ENCODE results near the gene URM1.

The URM1 gene

GRCh38 chr9:128384801-128385495, 13.8 kb downstream of the URM1 start:
- no peak for DNase-seq (ENCODE audit: low spot score)

DNA sequence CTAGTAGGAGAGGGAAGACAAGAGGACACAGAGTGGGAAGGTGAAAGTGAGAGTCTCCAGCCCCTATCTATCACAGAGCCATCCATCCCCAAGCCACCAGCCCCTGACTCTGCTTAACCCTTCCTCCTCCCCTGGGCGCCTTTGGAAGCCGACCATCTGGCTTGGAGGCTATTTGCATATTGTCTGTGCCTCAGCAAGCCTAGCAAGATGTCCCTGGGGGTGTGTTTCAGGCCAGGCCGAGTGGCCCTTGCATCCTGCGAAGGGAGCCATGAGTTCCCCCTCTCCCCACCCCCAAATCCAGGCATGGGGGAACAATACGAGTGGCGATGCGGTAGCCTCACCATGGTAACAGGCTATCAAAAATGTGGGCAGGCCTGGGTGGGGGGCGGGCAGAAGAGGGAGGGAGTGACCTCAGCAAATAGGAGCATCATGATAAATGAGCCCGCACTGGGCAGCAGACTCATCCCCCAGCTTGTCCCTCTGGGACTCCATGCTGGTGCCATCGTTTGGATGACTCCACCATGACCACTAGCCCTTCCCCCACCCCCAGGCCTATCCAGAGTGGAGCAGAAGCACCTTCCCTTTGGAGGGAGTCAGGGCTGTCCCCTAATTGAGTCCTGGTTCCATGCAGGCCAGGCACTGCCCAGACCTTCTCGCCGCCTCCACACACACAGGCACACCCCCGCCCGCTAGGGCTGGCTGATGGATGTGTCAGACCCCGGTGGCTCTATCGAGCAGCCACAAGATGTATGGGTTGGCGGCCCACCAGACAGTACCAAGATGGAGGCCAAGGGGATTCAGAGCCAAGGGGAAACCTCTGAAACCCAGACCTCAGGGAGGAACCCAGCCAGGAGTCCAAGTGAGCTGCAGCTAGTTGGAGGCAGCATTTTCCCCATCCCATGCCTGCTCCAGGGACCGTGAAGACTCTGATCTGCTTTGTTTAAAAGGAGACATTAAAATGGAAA, 14.6 kb downstream of the URM1 start:
- no peak for DNase-seq (ENCODE audit: low spot score)

GRCh38 chr9:128388150-128388549, 17.0 kb downstream of the URM1 start:
- no peak for DNase-seq (ENCODE audit: low spot score)

DNA sequence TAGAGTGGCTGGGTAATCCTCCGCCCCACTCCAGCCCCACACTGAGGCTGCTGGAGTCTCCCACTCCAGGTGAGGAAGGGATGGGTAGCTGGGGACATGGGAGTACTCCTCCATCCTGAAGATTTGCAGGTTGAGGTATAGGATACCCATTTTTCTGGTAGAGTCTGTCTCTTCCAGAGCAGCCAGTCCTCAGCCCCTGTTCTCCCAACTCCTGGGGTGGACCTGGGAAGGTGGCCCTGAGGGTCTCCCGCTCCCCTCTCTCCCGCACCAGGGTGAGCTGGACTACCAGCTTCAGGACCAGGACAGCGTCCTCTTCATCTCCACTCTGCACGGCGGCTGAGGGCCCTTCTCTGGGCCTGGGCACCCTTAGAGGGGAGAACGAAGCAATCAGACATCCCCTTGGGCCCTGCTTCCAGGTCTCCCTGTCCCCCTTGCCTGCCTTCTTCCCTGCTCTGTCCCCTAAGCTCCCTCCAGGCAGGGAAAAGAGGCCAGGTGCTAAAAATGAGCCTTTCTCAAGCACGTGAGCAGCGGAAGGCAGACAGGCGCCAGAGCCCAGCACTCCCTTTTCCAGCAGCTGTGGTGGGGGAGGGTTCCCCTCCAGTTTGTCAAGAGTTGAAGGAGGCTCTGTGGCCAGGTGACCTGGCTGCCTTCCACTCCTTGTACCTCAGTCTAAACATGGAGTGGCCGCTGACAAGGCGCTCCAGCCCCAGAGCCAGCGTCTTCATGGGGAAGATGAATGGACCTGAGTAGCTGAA, 18.4 kb downstream of the URM1 start:
- no peak for DNase-seq (ENCODE audit: low spot score)

- DNase-seq (ENCODE audit: low spot score): no peak
These were observed 19.1 kb downstream of the URM1 start for GRCh38 chr9:128390150-128390812.

DNA sequence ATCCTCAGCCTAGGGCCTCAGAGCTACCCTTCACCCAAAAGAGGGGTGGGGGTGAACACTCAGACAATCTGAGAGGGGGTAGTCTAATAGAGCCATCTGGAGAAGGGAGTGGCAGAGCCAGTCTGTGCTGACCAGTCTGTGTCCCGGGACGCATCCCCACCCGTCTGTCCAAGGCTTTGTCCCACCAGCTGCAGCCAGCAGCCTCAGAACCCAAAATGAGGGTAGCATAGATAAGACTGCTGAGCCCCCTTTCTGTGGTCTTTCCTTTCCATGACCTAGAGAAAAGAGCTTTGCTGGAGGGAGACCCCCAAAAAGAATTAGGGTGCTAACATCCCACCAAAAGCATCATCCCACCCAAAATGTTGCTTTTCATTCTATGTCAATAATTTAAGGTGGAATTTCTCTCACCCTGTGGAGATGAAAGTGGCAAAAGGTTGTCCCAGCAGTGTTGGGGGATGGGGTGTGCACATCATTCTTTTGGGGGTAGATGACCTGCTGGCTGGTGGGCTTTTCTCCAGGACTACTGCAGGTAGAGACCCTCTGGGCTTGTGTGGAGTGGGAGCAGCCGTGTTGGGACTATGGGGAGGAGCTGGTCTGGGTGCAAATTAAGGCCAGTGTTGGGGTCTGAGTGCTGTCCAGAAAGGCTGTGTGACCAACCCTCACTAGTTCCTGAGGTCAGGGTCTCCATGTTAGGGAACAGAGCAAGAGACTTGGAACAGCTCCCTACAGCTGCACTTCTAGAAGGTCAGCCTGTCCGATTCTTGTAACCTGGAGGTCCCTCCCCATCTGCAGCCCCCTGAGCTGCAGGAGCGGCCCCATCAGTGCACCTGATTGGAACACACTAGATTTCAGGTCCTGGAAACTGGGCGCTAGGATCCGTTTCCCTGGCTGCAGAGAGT, 19.9 kb downstream of the URM1 start:
- no peak for DNase-seq (ENCODE audit: low spot score)

- DNase-seq (ENCODE audit: low spot score): no peak
These were observed 20.8 kb downstream of the URM1 start for GRCh38 chr9:128391956-128392301.

DNA sequence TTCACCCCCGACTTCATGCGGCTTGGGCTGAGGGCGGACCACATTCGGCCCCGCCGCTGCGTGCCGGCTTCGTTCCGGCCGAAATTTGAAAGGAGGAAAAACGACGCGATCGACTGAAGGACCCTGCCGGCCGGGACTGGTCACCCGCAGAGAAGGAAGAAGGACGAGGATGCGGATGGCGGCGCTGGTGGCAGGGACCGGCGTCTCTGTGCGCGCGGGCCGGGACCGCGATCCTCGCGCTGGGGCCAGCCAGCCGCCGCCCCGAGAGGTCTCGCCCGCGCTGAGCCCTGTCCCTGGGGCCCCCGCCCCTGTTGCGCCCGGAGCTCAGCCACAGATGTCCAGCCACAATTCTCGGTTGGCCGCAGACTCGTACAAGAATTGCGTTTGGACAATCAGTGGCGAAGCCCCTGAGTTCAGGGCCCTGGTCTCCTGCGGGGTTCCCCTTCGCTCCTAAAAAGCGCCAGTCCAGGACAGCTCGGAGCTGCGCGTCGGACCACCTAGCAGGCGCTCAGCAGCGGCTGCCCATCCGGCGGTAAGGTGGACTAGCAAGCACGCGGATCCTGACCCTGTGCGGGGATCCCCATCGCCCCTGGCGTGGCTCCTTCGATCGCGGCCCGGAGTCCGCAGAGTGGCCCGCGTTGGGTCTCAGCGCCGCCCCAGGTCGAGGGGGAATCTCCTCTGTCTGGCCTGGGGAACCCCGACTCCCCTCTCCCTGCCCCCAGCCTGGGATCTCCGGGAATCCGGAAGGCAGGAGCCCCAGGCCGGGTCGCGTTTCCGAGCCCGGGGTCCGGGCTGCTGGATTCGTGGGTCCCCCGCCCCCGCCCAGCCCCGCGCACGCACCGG, 21.3 kb downstream of the URM1 start:
- no peak for DNase-seq (ENCODE audit: low spot score)

DNA sequence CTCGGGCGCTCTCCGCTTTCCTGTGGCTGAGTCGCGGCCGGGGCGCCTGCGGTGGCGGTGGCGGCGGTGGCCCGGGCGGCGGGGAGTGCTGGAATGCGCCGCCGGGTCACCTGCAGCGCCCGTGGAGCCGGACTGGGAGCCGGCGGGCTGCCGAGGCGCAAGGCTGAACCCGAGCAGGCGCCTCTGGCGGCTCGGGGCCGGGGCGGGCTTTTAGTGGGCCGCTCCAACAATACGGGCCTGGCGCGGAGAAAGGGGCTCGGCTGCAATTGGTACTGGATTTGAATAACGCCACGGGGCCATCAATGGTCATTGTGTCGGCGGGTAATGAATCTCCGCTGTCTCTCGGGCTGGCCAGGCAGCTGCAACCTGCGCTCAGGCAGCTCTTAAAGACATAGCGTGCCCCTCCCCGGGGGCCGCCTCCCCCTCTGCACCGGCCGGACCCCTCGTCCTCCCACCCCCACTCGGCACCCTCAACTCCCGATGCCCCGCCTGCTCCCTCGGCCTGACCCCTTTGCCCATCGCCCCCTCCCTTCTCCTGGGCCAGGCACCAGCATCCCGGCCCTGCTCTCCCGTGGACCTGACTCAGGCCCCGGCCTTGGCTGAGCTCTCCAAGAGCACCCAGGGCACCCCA, 22.1 kb downstream of the URM1 start:
- no peak for DNase-seq (ENCODE audit: low spot score)

DNA sequence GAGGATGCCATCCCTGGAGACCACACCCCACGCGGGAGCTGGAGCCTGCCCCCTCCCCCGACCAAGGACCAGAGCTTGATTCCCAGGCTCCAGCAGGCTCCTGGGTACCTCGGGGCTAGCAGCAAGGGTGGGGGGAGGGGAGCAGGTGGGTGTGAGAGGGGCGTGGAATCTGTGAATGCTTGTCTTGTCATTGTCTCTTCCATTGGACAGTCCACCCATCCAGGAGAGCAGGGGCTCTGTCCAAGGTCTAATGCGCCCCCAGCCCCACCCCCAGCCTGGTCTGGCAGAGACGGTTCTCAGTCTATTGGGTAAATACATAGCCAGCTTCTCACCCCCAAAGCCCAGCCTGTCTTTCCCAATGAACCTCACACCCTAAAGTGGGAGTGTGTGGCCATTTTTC, 22.8 kb downstream of the URM1 start:
- no peak for DNase-seq (ENCODE audit: low spot score)

GRCh38 chr9:128394379-128395168, 23.4 kb downstream of the URM1 start:
- DNase-seq (ENCODE audit: low spot score): no peak

DNA sequence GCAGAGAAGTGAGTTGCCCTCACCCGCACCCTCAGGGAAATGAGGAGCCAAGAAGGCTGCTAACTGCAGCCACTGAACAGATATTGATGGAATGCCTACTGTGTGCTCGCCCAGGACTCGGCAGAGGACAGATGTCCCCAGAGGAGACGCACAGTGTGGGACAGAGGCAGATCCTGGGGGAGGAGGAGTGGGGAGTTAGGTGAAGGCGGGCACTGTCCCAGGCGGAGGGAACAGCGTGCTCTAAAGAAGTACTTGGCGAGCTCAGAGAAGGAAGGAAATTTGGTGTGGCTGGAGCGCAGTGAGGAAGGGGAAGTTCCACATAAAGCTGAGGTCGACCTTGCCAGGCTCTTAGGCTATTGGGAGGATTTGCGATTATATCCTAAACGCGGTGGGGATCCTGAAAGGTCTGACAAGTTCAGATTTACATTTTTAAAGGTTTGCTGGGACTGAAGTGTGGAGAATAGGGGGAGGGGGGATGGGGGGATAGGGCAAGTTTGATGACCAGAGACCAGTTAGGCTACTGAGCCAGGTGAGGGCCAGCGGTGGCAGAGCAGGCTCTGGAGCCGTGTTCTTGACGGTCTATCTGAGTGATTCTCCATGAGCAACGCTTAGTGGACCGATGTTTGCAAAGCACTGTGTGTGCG, 25.9 kb downstream of the URM1 start:
- no peak for DNase-seq (ENCODE audit: low spot score)

- DNase-seq (ENCODE audit: low spot score): no peak
These were observed 26.7 kb downstream of the URM1 start for GRCh38 chr9:128397831-128398230.

GRCh38 chr9:128399861-128400260, 28.7 kb downstream of the URM1 start:
- no peak for DNase-seq (ENCODE audit: low spot score)

- no peak for DNase-seq (ENCODE audit: low spot score)
These were observed 33.4 kb downstream of the URM1 start for GRCh38 chr9:128404560-128404959.

GRCh38 chr9:128405077-128405779, 34.1 kb downstream of the URM1 start:
- DNase-seq (ENCODE audit: low spot score): no peak

GRCh38 chr9:128405780-128406171, 34.6 kb downstream of the URM1 start:
- DNase-seq (ENCODE audit: low spot score): no peak

Measured in SK-N-DZ (cell line).